SK-N-SH (cell line): ENCODE results near the gene CDC42EP4. TPM values are rescaled to one million over a fixed set of nuclear protein-coding genes. Genes with fewer than 3 reads are reported as not detected.
A peak's percentile ranks its signal among the peaks of the same experiment; 100 is the strongest.

Experiments used
- CTCF ChIA-PET: fragments of 300-600, 350-600 bp; formaldehyde crosslinking; extraction: SDS; loops from one replicate; lab custom pipeline; 2021; lab: Yijun Ruan, JAX
- POLR2A ChIA-PET: fragments of 350-600 bp; sonication (Branson Sonifier 250); formaldehyde crosslinking; extraction: SDS; loops from one replicate; lab custom pipeline; 2020; ENCODE audit warnings: antibody characterized with exemption, inconsistent platforms; lab: Yijun Ruan, JAX
- DNase-seq: peaks from one replicate; pipeline ENCODE4 v3.0.0; 2012
- H2AFZ ChIP-seq: fragments of 200-600 bp; sonication (generic); 2 replicates; pipeline ENCODE4 v1.8.1; 2016; ENCODE audit warnings: antibody characterized with exemption, mild to moderate bottlenecking, low read depth
- H3F3A ChIP-seq: fragments of 200-600 bp; sonication (generic); replicated peaks from 2 replicates; pipeline ENCODE3; 2016; ENCODE audit warnings: antibody characterized with exemption, mild to moderate bottlenecking; ENCODE audit not compliant: insufficient read depth
- H3K27ac ChIP-seq, 2 experiments: fragments of 200-500 bp in 1 of 2; fragments of 200-600 bp in 1 of 2; sonication (Bioruptor generic) in 1 of 2; sonication (generic), shearing (Covaris generic) in 1 of 2; 2 replicates each; pipeline versions ENCODE4 v1.5.1 to v1.6.1; 2014 to 2016; ENCODE audit warnings: low read depth in 2 of 2, inconsistent platforms in 1 of 2, low read length in 1 of 2, mild to moderate bottlenecking in 1 of 2, mixed read lengths in 1 of 2
- H3K27me3 ChIP-seq: fragments of 200-600 bp; sonication (generic), shearing (Covaris generic); 2 replicates; pipeline ENCODE4 v1.6.1; 2016; ENCODE audit warnings: mixed run types; ENCODE audit not compliant: insufficient read depth
- H3K36me3 ChIP-seq, 2 experiments: fragments of 200-500 bp in 1 of 2; fragments of 200-600 bp in 1 of 2; sonication (Bioruptor generic) in 1 of 2; sonication (generic) in 1 of 2; replicated peaks in 1 of 2; 2 replicates each; pipeline versions ENCODE3 to v1.5.1; 2014 to 2016; ENCODE audit warnings: low read length in 1 of 2, mild to moderate bottlenecking in 1 of 2; ENCODE audit not compliant: insufficient read depth in 2 of 2, control insufficient read depth in 1 of 2
- H3K4me1 ChIP-seq, 2 experiments: fragments of 200-500 bp in 1 of 2; fragments of 200-600 bp in 1 of 2; sonication (Bioruptor generic) in 1 of 2; sonication (generic), shearing (Covaris generic) in 1 of 2; 2 replicates each; pipeline versions ENCODE4 v1.5.1 to v1.6.1; 2014 to 2016; ENCODE audit warnings: low read depth in 1 of 2, low read length in 1 of 2, mixed run types in 1 of 2; ENCODE audit not compliant: insufficient read depth in 2 of 2, control insufficient read depth in 1 of 2
- H3K4me2 ChIP-seq: fragments of 200-600 bp; sonication (generic), shearing (Covaris generic); 2 replicates; pipeline ENCODE4 v1.6.1; 2017; ENCODE audit warnings: mixed run types
- H3K4me3 ChIP-seq, 2 experiments: fragments of 200-500 bp in 1 of 2; fragments of 200-600 bp in 1 of 2; sonication (Bioruptor generic) in 1 of 2; sonication (generic), shearing (Covaris generic) in 1 of 2; 2 replicates each; pipeline versions ENCODE4 v1.5.1 to v1.8.1; 2014 to 2016; ENCODE audit warnings: low read depth in 2 of 2, inconsistent platforms in 1 of 2, low read length in 1 of 2, mild to moderate bottlenecking in 1 of 2, mixed read lengths in 1 of 2, moderate library complexity in 1 of 2
- H3K79me2 ChIP-seq: fragments of 200-600 bp; sonication (generic); 2 replicates; pipeline ENCODE4 v1.8.1; 2017; ENCODE audit warnings: mild to moderate bottlenecking; ENCODE audit not compliant: insufficient read depth
- H3K9ac ChIP-seq: fragments of 200-600 bp; sonication (generic); 2 replicates; pipeline ENCODE4 v1.6.1; 2017; ENCODE audit warnings: mixed run types
- H3K9me2 ChIP-seq: fragments of 200-600 bp; sonication (generic); 2 replicates; pipeline ENCODE4 v1.6.1; 2017; ENCODE audit warnings: mixed run types
- H3K9me3 ChIP-seq: fragments of 200-600 bp; sonication (generic); 2 replicates; pipeline ENCODE4 v1.6.1; 2017; ENCODE audit warnings: mixed run types, mild to moderate bottlenecking, moderate library complexity
- H4K20me1 ChIP-seq: fragments of 200-600 bp; sonication (generic); 2 replicates; pipeline ENCODE4 v1.6.1; 2017; ENCODE audit warnings: mild to moderate bottlenecking, mixed run types; ENCODE audit not compliant: insufficient read depth
- CTCF ChIP-seq: fragments of 200-600 bp; sonication (generic); IDR thresholded peaks from 2 replicates; pipeline ENCODE4 v1.6.1; 2017; ENCODE audit warnings: antibody characterized with exemption, mild to moderate bottlenecking, moderate library complexity
- ELF1 ChIP-seq: IDR thresholded peaks from 2 replicates; pipeline ENCODE4 v1.4.0; 2012
- EP300 ChIP-seq, 2 experiments: IDR thresholded peaks; 2 replicates each; pipeline versions ENCODE4 v1.4.0 to v1.6.1; 2012; ENCODE audit warnings: borderline replicate concordance in 1 of 2, low read depth in 1 of 2, low read length in 1 of 2
- FOSL2 ChIP-seq: IDR thresholded peaks from 2 replicates; pipeline ENCODE4 v1.4.0; 2012; ENCODE audit warnings: low read depth, mild to moderate bottlenecking, moderate library complexity, borderline replicate concordance
- FOXJ3 ChIP-seq: sonication (generic); formaldehyde crosslinking; IDR thresholded peaks from 2 replicates; pipeline ENCODE4 v1.5.1; 2020; ENCODE audit warnings: mild to moderate bottlenecking, missing genetic modification reagents
- GABPA ChIP-seq: IDR thresholded peaks from 2 replicates; pipeline ENCODE4 v1.4.0; 2012; ENCODE audit warnings: low read depth, mild to moderate bottlenecking
- IRF3 ChIP-seq: fragments of 150-350 bp; IDR thresholded peaks from 2 replicates; pipeline ENCODE4 v1.6.1; 2016; ENCODE audit warnings: mild to moderate bottlenecking, low read depth, low read length
- MAX ChIP-seq: IDR thresholded peaks from 2 replicates; pipeline ENCODE4 v1.4.0; 2012; ENCODE audit warnings: low read depth
- MEF2A ChIP-seq: IDR thresholded peaks from 2 replicates; pipeline ENCODE4 v1.4.0; 2012; ENCODE audit warnings: low read depth, borderline replicate concordance
- NRF1 ChIP-seq: IDR thresholded peaks from 2 replicates; pipeline ENCODE4 v1.6.1; 2012; ENCODE audit warnings: low read depth, mild to moderate bottlenecking, low read length
- PBX3 ChIP-seq: IDR thresholded peaks from 2 replicates; pipeline ENCODE4; 2012
- POLR2AphosphoS5 ChIP-seq: IDR thresholded peaks from 2 replicates; pipeline ENCODE4 v1.6.1; 2012; ENCODE audit warnings: low read depth, low read length
- RAD21 ChIP-seq: IDR thresholded peaks from 2 replicates; pipeline ENCODE4 v1.6.1; 2012; ENCODE audit warnings: mild to moderate bottlenecking, low read length
- RCOR1 ChIP-seq: fragments of 150-350 bp; IDR thresholded peaks from 2 replicates; pipeline ENCODE4 v1.6.1; 2017; ENCODE audit warnings: antibody characterized with exemption, low read length
- RFX5 ChIP-seq: IDR thresholded peaks from 2 replicates; pipeline ENCODE4 v1.6.1; 2012; ENCODE audit warnings: mild to moderate bottlenecking, improper control_type of control experiment, low read length
- RXRA ChIP-seq: IDR thresholded peaks from 2 replicates; pipeline ENCODE4 v1.4.0; 2012; ENCODE audit warnings: low read depth, mild to moderate bottlenecking, borderline replicate concordance
- SMC3 ChIP-seq: IDR thresholded peaks from 2 replicates; pipeline ENCODE4 v1.6.1; 2012; ENCODE audit warnings: low read depth, low read length, improper control_type of control experiment
- TAF1 ChIP-seq: IDR thresholded peaks from 2 replicates; pipeline ENCODE4 v1.6.1; 2012; ENCODE audit warnings: low read depth, mild to moderate bottlenecking, low read length, moderate library complexity, borderline replicate concordance
- TCF12 ChIP-seq: IDR thresholded peaks from 2 replicates; pipeline ENCODE4 v1.4.0; 2012
- USF2 ChIP-seq: fragments of 150-350 bp; IDR thresholded peaks from 2 replicates; pipeline ENCODE4 v1.6.1; 2017; ENCODE audit warnings: antibody characterized with exemption, low read length, low read depth, borderline replicate concordance
- WGBS: methylation state at CpG from one replicate; pipeline ENCODE4 v1.1.6; 2017; ENCODE audit warnings: low lambda C conversion rate; 5-methylcytosine and 5-hydroxymethylcytosine counted together
- polyA plus RNA-seq, 3 experiments: library from polyadenylated mRNA; depleted of rRNA; stranded (reverse); fragments of >200 nt; gene quantifications; 2 replicates each; pipeline ENCODE4 v1.2.3, GENCODE V29; 2012

Gene CDC42EP4
- polyA plus RNA-seq, 1 of the 3 experiments (the other 2 are of a cell fraction): 28.3 TPM

GRCh38 chr17:73305845-73306836 is 5.7 kb downstream of the CDC42EP4 start (continued):
- TF ChIP-seq RFX5: no peak
- no peak for TF ChIP-seq USF2
- 0 out of 2 replicates have a peak, but pooled peaks have one; percentile 25 for TF ChIP-seq RXRA
- TF ChIP-seq TCF12: peak; percentile 87
- peak; percentile 64 for TF ChIP-seq PBX3

DNA sequence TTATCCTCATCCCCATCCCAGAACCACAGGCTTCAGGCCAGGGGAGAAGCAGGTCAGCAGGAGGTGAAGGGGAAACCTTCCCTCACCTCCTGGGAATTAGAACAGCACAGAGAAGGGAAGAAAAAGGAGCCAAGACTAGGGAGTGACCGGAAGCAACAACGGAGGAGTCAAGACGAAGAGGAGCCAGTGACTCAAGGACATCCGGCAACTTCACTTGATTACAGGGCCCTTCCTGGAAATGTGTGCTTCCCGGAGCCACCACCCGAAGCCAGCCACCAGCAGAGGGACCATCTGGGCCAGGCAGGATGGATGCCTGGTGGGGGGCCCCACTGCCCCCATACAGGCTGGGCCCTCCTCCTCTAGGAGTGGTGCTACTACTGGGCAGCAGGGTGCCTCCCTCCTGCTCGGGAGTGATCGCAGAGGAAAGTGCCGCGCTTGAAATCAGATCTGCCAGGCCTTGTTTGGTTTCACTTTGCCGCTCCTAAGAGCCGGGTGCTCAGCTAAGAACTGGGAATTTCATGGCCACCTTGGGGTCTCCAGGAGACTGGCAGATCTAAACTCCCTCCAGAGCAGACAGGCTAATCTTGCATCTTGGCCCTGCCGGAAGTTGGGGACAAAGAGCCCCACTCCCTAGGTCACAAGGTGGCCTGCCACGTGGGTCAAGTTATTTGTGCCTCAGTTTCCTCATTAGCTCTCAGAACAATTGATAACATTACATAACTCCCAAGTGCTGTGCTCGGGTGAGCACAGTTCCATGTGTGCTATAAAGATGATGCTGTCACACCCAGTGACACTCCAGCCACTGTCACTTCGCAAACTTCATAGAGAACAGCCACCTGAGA is 6.6 kb downstream of the CDC42EP4 start:
- Histone ChIP-seq H3K27ac (peak overlapping the region; percentile 31 to 96; a peak in 3 of 4 replicates), H3F3A (peaks cover 58% of the 10 kb centered on the region), H3K36me3 (peaks cover 0 to 8% of the 10 kb centered on the region in 2 experiments), H3K79me2 (peaks cover 100% of the 10 kb centered on the region), H3K4me2 (peak overlapping the region; percentile 98), H4K20me1 (peaks cover 24% of the 10 kb centered on the region), H3K27me3 (no peaks in the 10 kb centered on the region), H3K9me3 (no peaks in the 10 kb centered on the region), H3K4me1 (peaks cover 68 to 79% of the 10 kb centered on the region in 2 experiments), H3K9ac (peak overlapping the region; percentile 66), H3K4me3 (peak overlapping the region; percentile 18 to 63; a peak in 3 of 4 replicates), H3K9me2 (no peaks in the 10 kb centered on the region), H2AFZ (peak overlapping the region; percentile 25; the same call in 1 of the 2 replicates)
- ChIA-PET CTCF (interaction anchor here (0.6 to 4.3 kb wide), 5 partner anchors 49 to 580 kb away, joined by 3 to 20 read pairs (median 5); no protein-coding TSS in a partner anchor), POLR2A (interaction anchor here (1.0 to 1.5 kb wide), 2 partner anchors 27 to 52 kb away, joined by 3 to 5 read pairs; no protein-coding TSS in a partner anchor)
- no peak for DNase-seq
- 37% methylated on average over 13 of the region's 16 CpGs for WGBS
- TF ChIP-seq RAD21 (peak; percentile 28; the same call in 1 of the 2 replicates), CTCF (peak; percentile 55), TCF12 (peak; percentile 64; the same call in 1 of the 2 replicates), RCOR1 (no peak), MAX (peak; percentile 68), PBX3 (peak; percentile 35; the same call in 1 of the 2 replicates), FOXJ3 (no peak), ELF1 (peak; percentile 72), RXRA (peak; percentile 38; the same call in 1 of the 2 replicates), EP300 (IDR thresholded peaks at IDR 0.05; ENCODE audit: borderline replicate concordance in 1 of 2, low read depth in 1 of 2, low read length in 1 of 2) (peak in 1 of 2 experiments; percentile 31; a peak in 1 of 4 replicates), TAF1 (peak; percentile 58; the same call in 1 of the 2 replicates), POLR2AphosphoS5 (0 out of 2 replicates have a peak, but pooled peaks have one; percentile 22), IRF3 (no peak), NRF1 (no peak), SMC3 (0 out of 2 replicates have a peak, but pooled peaks have one; percentile 24), FOSL2 (no peak), MEF2A (no peak), GABPA (peak; percentile 79)
